Panc1 (cell line): ENCODE data around the gene TFF3. TPM values are rescaled to one million over a fixed set of nuclear protein-coding genes. Genes with fewer than 3 reads are reported as not detected.

Experiments used
- ATAC-seq: fragments of 200-7000 bp; cut with Tn5 transposase; 2 replicates; pipeline ENCODE4 v1.9.1; 2020; ENCODE audit warnings: mild to moderate bottlenecking, moderate library complexity
- BruUV-seq: library from RNA; stranded (reverse); fragments of 400-500 nt; replicated peaks from 2 replicates; lab custom pipeline; 2021; lab: Mats Ljungman, UMichigan
- CTCF ChIA-PET: fragments of 300-600 bp; sonication (Branson Sonifier 250); formaldehyde crosslinking; loops from one replicate; lab custom pipeline; 2022; ENCODE audit warnings: antibody characterized with exemption; lab: Charles Lee
- POLR2A ChIA-PET: fragments of 300-600 bp; sonication (Branson Sonifier 250); formaldehyde crosslinking; loops from one replicate; lab custom pipeline; 2022; ENCODE audit warnings: antibody characterized with exemption; lab: Charles Lee
- DNase-seq: peaks from one replicate; pipeline ENCODE4 v3.0.0-alpha.2; 2010; ENCODE audit warnings: low read depth, low spot score
- H3K27ac ChIP-seq: 2 replicates; pipeline ENCODE4 v1.5.1; 2011; ENCODE audit warnings: mild to moderate bottlenecking, low read length, inconsistent platforms
- H3K27me3 ChIP-seq: fragments of 200-500 bp; sonication (Bioruptor generic); 2 replicates; pipeline ENCODE4 v1.6.0; 2014; ENCODE audit warnings: low read length, inconsistent platforms; ENCODE audit not compliant: control insufficient read depth, insufficient read depth
- H3K36me3 ChIP-seq: fragments of 200-500 bp; sonication (Bioruptor generic); 2 replicates; pipeline ENCODE4 v1.5.1; 2014; ENCODE audit warnings: inconsistent platforms, mild to moderate bottlenecking, low read length, moderate library complexity; ENCODE audit not compliant: control insufficient read depth, insufficient read depth
- H3K4me1 ChIP-seq: 2 replicates; pipeline ENCODE4 v1.5.1; 2011; ENCODE audit warnings: inconsistent platforms, mild to moderate bottlenecking, low read length, moderate library complexity; ENCODE audit not compliant: control insufficient read depth, insufficient read depth
- H3K4me3 ChIP-seq, 2 experiments: 2 replicates each; pipeline ENCODE4 v1.5.1; 2011 to 2012; ENCODE audit warnings: low read depth in 2 of 2, low read length in 2 of 2, mild to moderate bottlenecking in 2 of 2, inconsistent platforms in 1 of 2, moderate library complexity in 1 of 2
- H3K9me3 ChIP-seq: fragments of 200-500 bp; sonication (Bioruptor generic); 2 replicates; pipeline ENCODE4 v1.5.1; 2014; ENCODE audit warnings: low read depth, mild to moderate bottlenecking, inconsistent platforms, low read length, moderate library complexity; ENCODE audit not compliant: control insufficient read depth, insufficient read depth
- POLR2AphosphoS5 ChIP-seq: IDR thresholded peaks from 2 replicates; pipeline ENCODE4 v1.6.1; 2012; ENCODE audit warnings: mild to moderate bottlenecking, low read depth, low read length, moderate library complexity
- SIN3A ChIP-seq: IDR thresholded peaks from 2 replicates; pipeline ENCODE4 v1.6.1; 2012; ENCODE audit warnings: low read depth, mild to moderate bottlenecking, low read length, moderate library complexity, borderline replicate concordance; ENCODE audit not compliant: insufficient read depth
- TCF7L2 ChIP-seq: IDR thresholded peaks from 2 replicates; pipeline ENCODE4 v1.6.1; 2011; ENCODE audit warnings: mild to moderate bottlenecking, low read depth, low read length, inconsistent platforms
- in situ Hi-C: cut with HindIII; loops from 2 replicates; pipeline ENCODE4 v1.10.0; 2016; ENCODE audit warnings: low sequenced_read_pairs, low pct_unique_long_range_greater_than_20kb
- intact Hi-C: fragments of 100-400 bp; cut with micrococcal nuclease; formaldehyde crosslinking; loops from one replicate; pipeline ENCODE4 v1.10.0; 2022; ENCODE audit not compliant: unreplicated experiment
- total RNA-seq: library from RNA; stranded (reverse); gene quantifications from one replicate; pipeline ENCODE4 v1.2.1, GENCODE V29; 2021; ENCODE audit not compliant: unreplicated experiment
- TF ChIP-seq, protein P1 (sequence below), 2 experiments: IDR thresholded peaks; 2 replicates each; pipeline ENCODE4 v1.6.1; 2011 to 2012; ENCODE audit warnings: low read depth in 2 of 2, control low read depth in 1 of 2, low read length in 1 of 2, mild to moderate bottlenecking in 1 of 2, moderate library complexity in 1 of 2; ENCODE audit not compliant: insufficient read depth in 1 of 2
- TF ChIP-seq, protein P2 (sequence below): fragments of 450-650 bp; IDR thresholded peaks from 2 replicates; pipeline ENCODE4 v1.5.1; 2017; ENCODE audit warnings: mild to moderate bottlenecking

The TFF3 gene
- total RNA-seq, 1 experiment from 2014 or later: 8.9 TPM

DNA sequence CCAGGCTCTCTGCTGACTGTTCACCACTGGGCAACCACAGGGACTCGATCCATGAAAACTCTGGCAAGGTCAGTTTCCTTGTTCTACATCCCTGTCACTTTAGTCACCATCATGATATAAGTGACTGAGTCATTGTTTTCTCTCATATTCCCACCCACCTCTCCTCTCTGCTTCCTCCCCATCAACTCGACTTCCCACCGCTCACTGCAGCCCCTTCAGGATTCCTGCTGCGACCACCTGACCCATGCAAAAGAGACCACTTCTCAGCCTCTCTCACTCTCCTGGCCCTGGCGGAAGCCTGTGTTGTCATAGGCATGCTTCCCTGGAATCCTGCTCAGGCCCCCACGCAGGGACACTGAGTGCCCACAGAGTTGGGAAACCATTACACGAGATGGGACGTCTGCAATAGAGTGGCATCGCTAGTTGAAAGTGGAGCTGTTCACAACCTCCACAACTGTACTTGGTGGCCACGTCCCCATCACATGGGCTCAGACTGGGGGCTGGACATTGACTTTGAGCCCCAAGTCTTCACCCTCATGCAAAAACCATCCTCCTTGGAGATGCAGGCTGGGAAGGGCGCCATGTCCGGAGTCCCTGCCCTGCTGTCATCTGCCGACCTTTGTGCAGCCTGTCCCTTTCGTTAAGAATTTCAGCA is 37.4 kb upstream of the TFF3 start:
- POLR2A ChIA-PET: no interaction called here
- Histone ChIP-seq H3K27ac (no peak overlapping the region), H3K27me3 (no peaks in the 10 kb centered on the region), H3K4me1 (no peaks in the 10 kb centered on the region; the same call in 1 of the 2 replicates), H3K4me3 (no peak overlapping the region), H3K36me3 (no peaks in the 10 kb centered on the region), H3K9me3 (no peaks in the 10 kb centered on the region)
- intact Hi-C loops: no loop called here
- no TSS peak for BruUV-seq
- CTCF ChIA-PET: no interaction called here
- ATAC-seq (no peak), DNase-seq (no peak)
- TF ChIP-seq TCF7L2 (no peak), SIN3A (no peak), POLR2AphosphoS5 (no peak)
- TF ChIP-seq, protein P1, sequence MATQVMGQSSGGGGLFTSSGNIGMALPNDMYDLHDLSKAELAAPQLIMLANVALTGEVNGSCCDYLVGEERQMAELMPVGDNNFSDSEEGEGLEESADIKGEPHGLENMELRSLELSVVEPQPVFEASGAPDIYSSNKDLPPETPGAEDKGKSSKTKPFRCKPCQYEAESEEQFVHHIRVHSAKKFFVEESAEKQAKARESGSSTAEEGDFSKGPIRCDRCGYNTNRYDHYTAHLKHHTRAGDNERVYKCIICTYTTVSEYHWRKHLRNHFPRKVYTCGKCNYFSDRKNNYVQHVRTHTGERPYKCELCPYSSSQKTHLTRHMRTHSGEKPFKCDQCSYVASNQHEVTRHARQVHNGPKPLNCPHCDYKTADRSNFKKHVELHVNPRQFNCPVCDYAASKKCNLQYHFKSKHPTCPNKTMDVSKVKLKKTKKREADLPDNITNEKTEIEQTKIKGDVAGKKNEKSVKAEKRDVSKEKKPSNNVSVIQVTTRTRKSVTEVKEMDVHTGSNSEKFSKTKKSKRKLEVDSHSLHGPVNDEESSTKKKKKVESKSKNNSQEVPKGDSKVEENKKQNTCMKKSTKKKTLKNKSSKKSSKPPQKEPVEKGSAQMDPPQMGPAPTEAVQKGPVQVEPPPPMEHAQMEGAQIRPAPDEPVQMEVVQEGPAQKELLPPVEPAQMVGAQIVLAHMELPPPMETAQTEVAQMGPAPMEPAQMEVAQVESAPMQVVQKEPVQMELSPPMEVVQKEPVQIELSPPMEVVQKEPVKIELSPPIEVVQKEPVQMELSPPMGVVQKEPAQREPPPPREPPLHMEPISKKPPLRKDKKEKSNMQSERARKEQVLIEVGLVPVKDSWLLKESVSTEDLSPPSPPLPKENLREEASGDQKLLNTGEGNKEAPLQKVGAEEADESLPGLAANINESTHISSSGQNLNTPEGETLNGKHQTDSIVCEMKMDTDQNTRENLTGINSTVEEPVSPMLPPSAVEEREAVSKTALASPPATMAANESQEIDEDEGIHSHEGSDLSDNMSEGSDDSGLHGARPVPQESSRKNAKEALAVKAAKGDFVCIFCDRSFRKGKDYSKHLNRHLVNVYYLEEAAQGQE (IDR thresholded peaks at IDR 0.05; ENCODE audit: insufficient read depth in 1 of 2, low read depth in 2 of 2, low read length in 1 of 2): no peak
- TF ChIP-seq, protein P2, sequence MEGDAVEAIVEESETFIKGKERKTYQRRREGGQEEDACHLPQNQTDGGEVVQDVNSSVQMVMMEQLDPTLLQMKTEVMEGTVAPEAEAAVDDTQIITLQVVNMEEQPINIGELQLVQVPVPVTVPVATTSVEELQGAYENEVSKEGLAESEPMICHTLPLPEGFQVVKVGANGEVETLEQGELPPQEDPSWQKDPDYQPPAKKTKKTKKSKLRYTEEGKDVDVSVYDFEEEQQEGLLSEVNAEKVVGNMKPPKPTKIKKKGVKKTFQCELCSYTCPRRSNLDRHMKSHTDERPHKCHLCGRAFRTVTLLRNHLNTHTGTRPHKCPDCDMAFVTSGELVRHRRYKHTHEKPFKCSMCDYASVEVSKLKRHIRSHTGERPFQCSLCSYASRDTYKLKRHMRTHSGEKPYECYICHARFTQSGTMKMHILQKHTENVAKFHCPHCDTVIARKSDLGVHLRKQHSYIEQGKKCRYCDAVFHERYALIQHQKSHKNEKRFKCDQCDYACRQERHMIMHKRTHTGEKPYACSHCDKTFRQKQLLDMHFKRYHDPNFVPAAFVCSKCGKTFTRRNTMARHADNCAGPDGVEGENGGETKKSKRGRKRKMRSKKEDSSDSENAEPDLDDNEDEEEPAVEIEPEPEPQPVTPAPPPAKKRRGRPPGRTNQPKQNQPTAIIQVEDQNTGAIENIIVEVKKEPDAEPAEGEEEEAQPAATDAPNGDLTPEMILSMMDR: no peak
- in situ Hi-C loops: no loop called here

DNA sequence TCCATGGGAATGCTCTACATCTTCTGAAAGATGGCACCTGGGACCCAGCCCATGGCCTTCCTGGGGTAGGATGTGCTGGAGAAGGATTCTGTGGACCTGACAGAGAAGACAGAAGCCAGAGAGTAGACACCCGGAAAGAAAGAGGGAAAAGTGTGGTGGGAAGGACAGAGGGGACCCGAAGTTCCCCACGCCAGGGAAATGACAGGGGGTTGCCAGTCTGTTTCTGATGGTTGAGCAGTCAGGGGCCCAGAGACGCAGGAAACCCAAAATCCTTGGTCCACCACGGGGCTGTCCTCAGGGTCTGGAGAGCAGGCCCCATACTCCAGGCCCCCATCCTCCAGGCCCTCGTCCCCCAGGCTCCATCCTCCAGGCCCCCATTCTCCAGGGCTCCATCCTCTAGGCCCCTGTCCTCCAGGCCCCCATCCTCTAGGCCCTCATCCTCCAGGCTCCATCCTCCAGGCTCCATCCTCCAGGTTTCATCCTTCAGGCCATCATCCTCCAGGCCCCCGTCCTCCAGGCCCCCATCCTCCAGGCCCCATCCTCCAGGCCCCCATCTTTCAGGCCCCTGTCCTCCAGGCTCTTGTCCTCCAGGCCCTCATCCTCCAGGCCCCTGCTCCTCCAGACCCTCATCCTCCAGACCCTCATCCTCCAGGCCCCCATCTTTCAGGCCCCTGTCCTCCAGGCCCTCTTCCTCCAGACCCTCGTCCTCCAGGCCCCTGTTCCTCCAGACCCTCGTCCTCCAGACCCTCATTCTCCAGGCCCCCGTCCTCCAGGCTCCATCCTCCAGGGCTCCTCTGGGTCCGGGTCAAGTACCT is 36.6 kb upstream of the TFF3 start:
- ChIA-PET POLR2A (no interaction called here), CTCF (no interaction called here)
- no peaks in the 10 kb centered on the region for H3K36me3 ChIP-seq
- H3K27ac ChIP-seq: no peak overlapping the region
- ATAC-seq: no peak
- no peaks in the 10 kb centered on the region for H3K27me3 ChIP-seq
- in situ Hi-C loops (no loop called here), intact Hi-C loops (no loop called here)
- no peaks in the 10 kb centered on the region; the same call in 1 of the 2 replicates for H3K4me1 ChIP-seq
- H3K9me3 ChIP-seq: no peaks in the 10 kb centered on the region
- no peak overlapping the region for H3K4me3 ChIP-seq
- TF ChIP-seq TCF7L2 (no peak), SIN3A (no peak), POLR2AphosphoS5 (no peak)
- TF ChIP-seq, protein P1 (IDR thresholded peaks at IDR 0.05; ENCODE audit: insufficient read depth in 1 of 2, low read depth in 2 of 2, low read length in 1 of 2): no peak
- TF ChIP-seq, protein P2: no peak
- BruUV-seq: no TSS peak
- DNase-seq: no peak
